HepG2 (cell line): ENCODE results near the gene SEPTIN3.

Source experiments
- JUN ChIP-seq: sonication (generic); formaldehyde crosslinking; IDR thresholded peaks from 2 replicates; pipeline ENCODE4 v1.4.0; 2020; ENCODE audit warnings: mild to moderate bottlenecking, missing genetic modification reagents
- MTF1 ChIP-seq: sonication (generic); formaldehyde crosslinking; IDR thresholded peaks from 2 replicates; pipeline ENCODE4 v1.5.0; 2020; ENCODE audit warnings: missing genetic modification reagents
- TF ChIP-seq, protein P1 (sequence below): sonication (generic); formaldehyde crosslinking; IDR thresholded peaks from 2 replicates; pipeline ENCODE4 v1.5.0; 2020; ENCODE audit warnings: mild to moderate bottlenecking, missing genetic modification reagents, moderate library complexity

DNA sequence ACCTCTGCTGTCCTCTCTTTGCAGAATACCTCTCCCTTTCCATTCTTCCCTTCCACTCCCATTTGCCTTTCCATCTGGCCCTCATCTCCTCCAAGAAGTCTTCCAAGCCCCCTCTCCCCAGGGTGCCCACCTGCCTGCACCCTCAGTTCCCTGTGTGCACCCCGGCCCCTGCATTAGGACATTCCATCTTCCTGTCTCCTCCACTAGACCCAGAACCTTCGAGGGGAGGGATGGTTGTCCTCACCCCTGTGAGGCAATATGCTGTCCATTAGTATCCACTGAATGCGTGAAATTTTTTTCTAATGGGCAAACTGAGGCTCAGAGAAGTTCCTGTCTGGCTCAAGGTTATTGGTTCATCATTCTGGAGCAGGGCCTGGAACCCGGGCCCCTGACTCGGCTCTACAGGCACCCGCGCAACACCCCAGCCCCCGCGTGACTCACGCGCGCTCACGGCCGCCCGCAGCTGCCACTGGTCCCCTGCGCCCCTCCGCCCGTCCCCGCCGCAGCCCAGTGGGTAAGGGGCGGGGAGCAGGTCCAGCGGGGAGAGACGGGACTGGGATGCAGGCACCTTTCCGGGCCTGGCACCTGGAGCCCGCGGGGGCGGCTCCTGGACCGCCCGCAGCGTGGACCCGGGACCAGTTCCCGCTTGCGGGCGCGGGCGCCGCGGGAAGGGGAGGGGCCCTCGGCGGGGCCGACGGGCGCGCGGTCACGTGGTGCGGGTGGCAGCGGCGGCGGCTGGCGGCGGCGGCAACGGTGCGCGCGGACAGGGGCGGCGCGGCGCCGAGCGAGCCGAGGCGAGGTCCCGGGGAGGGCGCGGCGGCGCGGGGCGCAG, 7.0 kb downstream of the SEPTIN3 start:
- no peak for TF ChIP-seq JUN
- TF ChIP-seq MTF1 = no peak
- TF ChIP-seq, protein P1, sequence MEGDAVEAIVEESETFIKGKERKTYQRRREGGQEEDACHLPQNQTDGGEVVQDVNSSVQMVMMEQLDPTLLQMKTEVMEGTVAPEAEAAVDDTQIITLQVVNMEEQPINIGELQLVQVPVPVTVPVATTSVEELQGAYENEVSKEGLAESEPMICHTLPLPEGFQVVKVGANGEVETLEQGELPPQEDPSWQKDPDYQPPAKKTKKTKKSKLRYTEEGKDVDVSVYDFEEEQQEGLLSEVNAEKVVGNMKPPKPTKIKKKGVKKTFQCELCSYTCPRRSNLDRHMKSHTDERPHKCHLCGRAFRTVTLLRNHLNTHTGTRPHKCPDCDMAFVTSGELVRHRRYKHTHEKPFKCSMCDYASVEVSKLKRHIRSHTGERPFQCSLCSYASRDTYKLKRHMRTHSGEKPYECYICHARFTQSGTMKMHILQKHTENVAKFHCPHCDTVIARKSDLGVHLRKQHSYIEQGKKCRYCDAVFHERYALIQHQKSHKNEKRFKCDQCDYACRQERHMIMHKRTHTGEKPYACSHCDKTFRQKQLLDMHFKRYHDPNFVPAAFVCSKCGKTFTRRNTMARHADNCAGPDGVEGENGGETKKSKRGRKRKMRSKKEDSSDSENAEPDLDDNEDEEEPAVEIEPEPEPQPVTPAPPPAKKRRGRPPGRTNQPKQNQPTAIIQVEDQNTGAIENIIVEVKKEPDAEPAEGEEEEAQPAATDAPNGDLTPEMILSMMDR (CRISPR knock-in tag) = no peak
